Sigmoid colon (tissue), 4 donors: ENCODE data around the gene CCDC148.

Experiments used
- EP300 ChIP-seq, 4 donors: sonication (generic); formaldehyde crosslinking; IDR thresholded peaks; one replicate each; pipeline ENCODE4 v1.6.1; 2017; ENCODE audit warnings: antibody characterized with exemption in 4 of 4
- POLR2A ChIP-seq, 2 donors: fragments of 450-650 bp; IDR thresholded peaks; one replicate each; pipeline ENCODE4 v1.6.1; 2016; ENCODE audit warnings: antibody characterized with exemption in 2 of 2, mild to moderate bottlenecking in 2 of 2, moderate library complexity in 2 of 2
- POLR2AphosphoS5 ChIP-seq, 4 donors: sonication (generic); formaldehyde crosslinking; IDR thresholded peaks; one replicate each; pipeline ENCODE4 v1.6.1; 2017; ENCODE audit warnings: antibody characterized with exemption in 4 of 4
- TF ChIP-seq, protein P1 (sequence below), 4 experiments: fragments of 450-650 bp in 3 of 4; fragments of 200-600 bp in 1 of 4; IDR thresholded peaks; one replicate each; pipeline ENCODE4 v1.5.1; 2016 to 2019; ENCODE audit warnings: antibody characterized with exemption in 4 of 4, mild to moderate bottlenecking in 3 of 4, moderate library complexity in 2 of 4

DNA sequence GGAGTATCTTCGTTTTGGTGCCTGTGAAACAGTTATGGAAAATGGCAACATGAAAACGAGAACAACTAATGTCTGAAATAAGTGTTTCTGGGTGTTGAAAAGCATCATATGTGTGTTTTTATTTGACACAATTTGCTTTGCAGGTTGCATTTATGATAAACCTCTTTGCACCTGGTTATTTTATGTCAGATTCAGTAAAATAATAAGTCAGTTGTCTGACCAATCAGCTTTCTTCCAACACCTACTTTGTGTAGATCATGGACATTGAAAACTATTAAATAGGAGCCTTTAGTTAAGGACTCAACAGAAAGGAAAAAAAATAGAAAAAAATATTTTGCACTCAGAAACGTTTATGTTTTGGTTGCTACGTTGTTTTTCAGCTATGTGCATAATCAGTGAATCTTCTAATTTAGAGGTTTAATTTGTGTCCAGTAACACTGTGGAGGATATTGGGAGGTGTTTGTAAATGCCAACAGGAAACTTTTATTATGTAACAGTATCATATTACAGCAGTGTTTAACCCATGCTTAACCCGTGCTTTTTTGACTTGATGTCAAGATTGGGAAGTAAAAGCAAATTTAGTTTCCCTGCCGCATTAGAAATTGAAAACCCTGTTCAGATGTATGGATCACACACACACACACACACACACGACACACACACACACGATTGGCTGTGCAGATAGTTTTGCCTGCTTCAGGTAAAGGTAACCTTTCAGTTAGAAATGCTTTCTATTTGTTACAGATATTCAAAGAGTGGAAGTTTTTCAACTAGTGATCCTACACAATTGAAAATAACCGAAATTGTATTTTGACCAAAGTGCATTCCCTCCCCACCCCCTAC is 2.8 kb upstream of the CCDC148 start:
- TF ChIP-seq EP300 (IDR thresholded peaks at IDR 0.05) (no peak), POLR2A (IDR thresholded peaks at IDR 0.05) (no peak), POLR2AphosphoS5 (IDR thresholded peaks at IDR 0.05) (no peak)
- TF ChIP-seq, protein P1, sequence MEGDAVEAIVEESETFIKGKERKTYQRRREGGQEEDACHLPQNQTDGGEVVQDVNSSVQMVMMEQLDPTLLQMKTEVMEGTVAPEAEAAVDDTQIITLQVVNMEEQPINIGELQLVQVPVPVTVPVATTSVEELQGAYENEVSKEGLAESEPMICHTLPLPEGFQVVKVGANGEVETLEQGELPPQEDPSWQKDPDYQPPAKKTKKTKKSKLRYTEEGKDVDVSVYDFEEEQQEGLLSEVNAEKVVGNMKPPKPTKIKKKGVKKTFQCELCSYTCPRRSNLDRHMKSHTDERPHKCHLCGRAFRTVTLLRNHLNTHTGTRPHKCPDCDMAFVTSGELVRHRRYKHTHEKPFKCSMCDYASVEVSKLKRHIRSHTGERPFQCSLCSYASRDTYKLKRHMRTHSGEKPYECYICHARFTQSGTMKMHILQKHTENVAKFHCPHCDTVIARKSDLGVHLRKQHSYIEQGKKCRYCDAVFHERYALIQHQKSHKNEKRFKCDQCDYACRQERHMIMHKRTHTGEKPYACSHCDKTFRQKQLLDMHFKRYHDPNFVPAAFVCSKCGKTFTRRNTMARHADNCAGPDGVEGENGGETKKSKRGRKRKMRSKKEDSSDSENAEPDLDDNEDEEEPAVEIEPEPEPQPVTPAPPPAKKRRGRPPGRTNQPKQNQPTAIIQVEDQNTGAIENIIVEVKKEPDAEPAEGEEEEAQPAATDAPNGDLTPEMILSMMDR (IDR thresholded peaks at IDR 0.05): no peak
